ENCODE data around the gene GPR39. TPM values are rescaled to one million over a fixed set of nuclear protein-coding genes. Genes with fewer than 3 reads are reported as not detected.

GPR39 gene
- total RNA-seq, 4 donors from 2014 or later, result 0.52 to 53.2 (median 6.8) TPM; not detected in 1

DNA sequence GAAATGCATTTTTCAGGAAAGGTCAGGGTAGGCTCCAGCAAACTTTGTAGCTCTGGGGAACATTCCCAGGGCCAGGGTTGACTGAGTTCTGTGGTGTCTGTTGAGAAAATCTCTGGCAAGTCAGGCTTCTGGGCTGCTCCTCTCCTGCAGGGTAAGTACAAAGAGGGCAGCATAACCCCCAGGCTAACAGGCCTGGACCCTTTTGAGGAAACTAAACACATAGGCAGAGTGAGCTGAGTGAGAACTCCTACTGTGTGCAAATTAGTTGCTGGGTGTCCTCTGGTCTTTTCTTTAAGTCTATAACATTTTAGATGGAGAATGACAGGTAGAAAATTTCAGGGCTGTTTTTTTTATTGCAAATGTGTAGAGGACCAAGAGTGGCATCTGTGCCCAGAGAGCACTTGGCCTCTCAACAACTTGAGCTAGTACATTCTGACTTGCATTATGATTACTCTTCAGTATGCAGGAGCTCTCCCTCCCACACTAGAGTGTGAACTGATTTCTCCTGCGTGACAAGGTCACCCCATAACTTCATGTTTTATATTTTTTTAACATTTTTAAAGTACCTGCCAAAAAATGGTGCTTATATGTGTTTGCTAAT is 49.9 kb downstream of the GPR39 start:
- intact Hi-C loops (cut with DNase I; ENCODE audit: low total_unique reads), result no loop called here
- no peak for TF ChIP-seq POLR2A (IDR thresholded peaks at IDR 0.05)
- TF ChIP-seq, protein P1, sequence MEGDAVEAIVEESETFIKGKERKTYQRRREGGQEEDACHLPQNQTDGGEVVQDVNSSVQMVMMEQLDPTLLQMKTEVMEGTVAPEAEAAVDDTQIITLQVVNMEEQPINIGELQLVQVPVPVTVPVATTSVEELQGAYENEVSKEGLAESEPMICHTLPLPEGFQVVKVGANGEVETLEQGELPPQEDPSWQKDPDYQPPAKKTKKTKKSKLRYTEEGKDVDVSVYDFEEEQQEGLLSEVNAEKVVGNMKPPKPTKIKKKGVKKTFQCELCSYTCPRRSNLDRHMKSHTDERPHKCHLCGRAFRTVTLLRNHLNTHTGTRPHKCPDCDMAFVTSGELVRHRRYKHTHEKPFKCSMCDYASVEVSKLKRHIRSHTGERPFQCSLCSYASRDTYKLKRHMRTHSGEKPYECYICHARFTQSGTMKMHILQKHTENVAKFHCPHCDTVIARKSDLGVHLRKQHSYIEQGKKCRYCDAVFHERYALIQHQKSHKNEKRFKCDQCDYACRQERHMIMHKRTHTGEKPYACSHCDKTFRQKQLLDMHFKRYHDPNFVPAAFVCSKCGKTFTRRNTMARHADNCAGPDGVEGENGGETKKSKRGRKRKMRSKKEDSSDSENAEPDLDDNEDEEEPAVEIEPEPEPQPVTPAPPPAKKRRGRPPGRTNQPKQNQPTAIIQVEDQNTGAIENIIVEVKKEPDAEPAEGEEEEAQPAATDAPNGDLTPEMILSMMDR (IDR thresholded peaks at IDR 0.05), result no peak
- no peaks in the 10 kb centered on the region for H3K4me1 ChIP-seq
- H3K4me3 ChIP-seq, result no peak overlapping the region
- H3K27me3 ChIP-seq, result no peaks in the 10 kb centered on the region
- no peaks in the 10 kb centered on the region for H3K36me3 ChIP-seq
- no peaks in the 10 kb centered on the region for H3K9me3 ChIP-seq
- no peak overlapping the region for H3K27ac ChIP-seq
- DNase-seq, result no peak

DNA sequence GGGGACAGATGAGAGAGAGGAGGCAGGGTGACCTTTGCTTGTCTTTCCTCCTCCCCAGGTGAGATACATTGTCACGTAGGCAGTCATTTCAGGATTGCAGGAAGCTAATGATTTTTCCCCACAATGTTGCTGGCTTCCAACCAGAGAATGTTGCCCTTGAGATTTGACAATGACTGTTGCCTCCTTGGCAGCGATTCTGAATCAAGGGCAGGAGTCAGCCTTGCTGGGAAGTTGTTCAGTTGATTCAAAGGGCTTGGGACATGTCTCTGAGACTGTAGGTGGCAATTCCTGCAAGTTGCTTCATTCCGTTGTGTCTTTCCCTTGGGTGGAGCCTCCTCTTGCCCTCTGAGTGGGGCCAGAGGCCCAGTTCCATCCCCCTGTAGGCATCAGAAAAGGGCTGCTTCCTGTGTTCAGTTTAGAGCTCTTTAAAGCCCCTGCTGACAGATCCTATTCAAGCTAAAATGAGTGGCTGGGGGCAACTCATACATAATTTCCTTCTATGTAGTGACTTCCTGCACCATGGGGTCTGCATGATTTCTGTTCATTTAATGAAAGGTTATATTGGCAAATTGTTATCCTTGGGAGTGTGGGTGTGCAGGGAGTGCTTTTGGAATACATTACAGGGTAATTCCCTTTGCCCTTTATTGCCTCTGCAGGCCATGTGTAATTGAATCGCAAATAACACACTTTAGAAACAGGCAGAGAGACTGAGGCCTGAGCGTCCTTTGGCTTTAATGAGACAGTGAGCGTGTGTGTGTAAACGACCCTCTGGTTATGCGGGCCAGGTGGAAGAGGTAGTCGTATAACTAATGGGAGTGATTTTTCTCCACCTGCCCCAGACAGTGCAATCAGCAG is 52.4 kb downstream of the GPR39 start:
- intact Hi-C loops (cut with DNase I; ENCODE audit: low total_unique reads), result no loop called here
- no peaks in the 10 kb centered on the region for H3K36me3 ChIP-seq
- no peak for TF ChIP-seq POLR2A (IDR thresholded peaks at IDR 0.05)
- TF ChIP-seq, protein P1 (IDR thresholded peaks at IDR 0.05), result no peak
- DNase-seq, result no peak
- H3K9me3 ChIP-seq, result no peaks in the 10 kb centered on the region
- no peaks in the 10 kb centered on the region for H3K27me3 ChIP-seq
- H3K4me3 ChIP-seq, result no peak overlapping the region
- H3K27ac ChIP-seq, result no peak overlapping the region
- H3K4me1 ChIP-seq, result no peaks in the 10 kb centered on the region

DNA sequence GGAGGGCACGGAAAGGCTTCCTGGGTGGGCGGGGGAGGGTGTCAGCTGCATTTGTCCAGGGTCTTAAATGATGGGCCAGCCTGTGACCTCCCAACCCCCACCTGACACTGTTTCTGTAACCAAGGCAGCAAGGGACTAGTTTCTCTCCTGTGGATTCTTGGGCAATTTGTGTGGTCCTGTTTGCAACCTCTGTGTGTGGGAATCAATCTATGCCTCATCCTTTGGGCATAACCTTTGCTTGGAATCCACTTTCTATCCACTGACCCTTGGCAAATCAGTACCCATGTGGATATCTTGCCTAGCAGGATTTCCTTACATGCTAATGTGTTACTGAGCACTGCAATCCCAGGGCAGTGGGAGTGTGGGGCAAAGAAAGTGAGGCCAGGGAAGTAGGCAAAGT is 54.1 kb downstream of the GPR39 start:
- Histone ChIP-seq H3K9me3 (no peaks in the 10 kb centered on the region), H3K36me3 (no peaks in the 10 kb centered on the region), H3K4me1 (no peaks in the 10 kb centered on the region), H3K27me3 (no peaks in the 10 kb centered on the region), H3K4me3 (no peak overlapping the region), H3K27ac (no peak overlapping the region)
- intact Hi-C loops (cut with DNase I; ENCODE audit: low total_unique reads), result no loop called here
- TF ChIP-seq, protein P1 (IDR thresholded peaks at IDR 0.05), result no peak
- no peak for TF ChIP-seq POLR2A (IDR thresholded peaks at IDR 0.05)
- DNase-seq, result no peak

DNA sequence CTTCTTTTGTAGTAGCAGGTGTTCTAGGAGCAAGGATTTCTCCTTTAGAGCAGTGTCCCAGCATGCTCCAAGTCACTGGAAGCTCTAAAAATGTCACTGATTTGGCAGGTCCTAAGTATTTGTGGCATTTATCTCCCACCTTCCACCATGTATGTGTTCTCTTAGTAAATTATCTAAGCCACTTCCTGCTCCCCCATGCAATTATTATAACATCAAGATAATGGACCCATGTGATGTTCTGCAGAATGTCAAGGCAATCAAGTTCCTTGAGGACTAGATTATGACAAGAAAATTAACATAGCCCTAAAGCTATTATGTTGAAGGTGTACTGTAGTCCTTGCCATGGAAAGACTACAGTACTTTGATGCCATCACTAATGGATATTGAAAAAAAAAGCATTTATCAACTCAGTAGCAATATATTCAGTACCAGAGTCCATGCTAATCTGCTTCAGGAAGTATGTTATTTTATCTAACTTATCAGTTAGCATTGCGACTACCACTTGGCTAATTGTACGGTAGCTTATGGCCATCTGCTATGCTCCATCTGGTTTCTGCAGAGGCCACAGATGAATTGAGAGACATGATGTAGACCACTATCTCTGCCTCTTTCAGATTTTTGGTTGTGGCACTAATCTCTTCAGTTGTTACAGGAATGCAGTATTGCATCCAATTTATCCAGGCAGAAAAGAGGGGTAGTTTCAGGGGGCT is 56.7 kb downstream of the GPR39 start:
- Histone ChIP-seq H3K4me1 (no peaks in the 10 kb centered on the region), H3K27me3 (no peaks in the 10 kb centered on the region), H3K9me3 (no peaks in the 10 kb centered on the region), H3K4me3 (no peak overlapping the region), H3K36me3 (no peaks in the 10 kb centered on the region), H3K27ac (no peak overlapping the region)
- intact Hi-C loops (cut with DNase I; ENCODE audit: low total_unique reads), result no loop called here
- no peak for DNase-seq
- TF ChIP-seq POLR2A (IDR thresholded peaks at IDR 0.05), result no peak
- TF ChIP-seq, protein P1 (IDR thresholded peaks at IDR 0.05), result no peak

DNA sequence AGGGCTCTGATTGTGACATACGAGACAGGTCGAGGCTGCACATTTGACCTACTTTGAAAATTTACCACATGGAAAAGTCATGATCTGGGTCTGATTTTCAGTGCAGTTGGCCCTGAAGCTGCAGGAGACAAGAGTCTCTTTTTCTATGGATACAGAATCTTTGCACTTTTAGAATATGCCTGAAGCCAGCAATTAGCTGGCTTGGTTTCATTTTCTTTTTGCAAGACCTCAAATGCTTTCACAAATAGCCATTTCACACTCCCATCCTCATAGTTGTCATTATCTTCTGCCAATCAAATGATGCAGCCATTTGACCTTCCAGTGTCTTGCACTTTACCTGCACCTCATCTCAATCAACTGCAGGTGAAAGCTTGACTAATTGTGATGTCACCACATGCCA is 59.0 kb downstream of the GPR39 start:
- Histone ChIP-seq H3K27ac (no peak overlapping the region), H3K27me3 (no peaks in the 10 kb centered on the region), H3K4me1 (no peaks in the 10 kb centered on the region), H3K4me3 (no peak overlapping the region), H3K9me3 (no peaks in the 10 kb centered on the region), H3K36me3 (no peaks in the 10 kb centered on the region)
- intact Hi-C loops (cut with DNase I; ENCODE audit: low total_unique reads), result no loop called here
- DNase-seq, result no peak
- TF ChIP-seq POLR2A (IDR thresholded peaks at IDR 0.05), result no peak
- TF ChIP-seq, protein P1 (IDR thresholded peaks at IDR 0.05), result no peak

Data from uterus (tissue), 4 donors.